Ovary (tissue), 9 donors: ENCODE data around the gene PERM1. TPM values are rescaled to one million over a fixed set of nuclear protein-coding genes. Genes with fewer than 3 reads are reported as not detected.

Experiments used
- DNase-seq, 5 donors: peaks; one replicate each; pipeline ENCODE4 v3.0.0-alpha.2; 2019 to 2020
- H3K27ac ChIP-seq, 2 donors: fragments of 200-600 bp; one replicate each; pipeline versions ENCODE4 v1.5.1 to v1.8.0; 2019 to 2022
- H3K27me3 ChIP-seq: fragments of 200-600 bp; one replicate; pipeline ENCODE4 v1.8.0; 2022
- H3K36me3 ChIP-seq: fragments of 200-600 bp; sonication (generic); one replicate; pipeline ENCODE4 v1.5.1; 2019
- H3K4me1 ChIP-seq: one replicate; pipeline ENCODE4 v1.8.1; 2013; ENCODE audit warnings: mild to moderate bottlenecking, moderate library complexity; ENCODE audit not compliant: insufficient read depth
- H3K4me3 ChIP-seq: fragments of 200-600 bp; sonication (generic); one replicate; pipeline ENCODE4 v1.5.1; 2017
- H3K9me3 ChIP-seq, 2 donors: fragments of 200-600 bp in 1 of 2; sonication (generic) in 1 of 2; one replicate each; pipeline versions ENCODE4 v1.5.1 to v1.8.1; 2013 to 2019; ENCODE audit warnings: mild to moderate bottlenecking in 1 of 2, moderate library complexity in 1 of 2
- EP300 ChIP-seq: sonication (generic); formaldehyde crosslinking; IDR thresholded peaks from one replicate; pipeline ENCODE4 v1.6.1; 2017; ENCODE audit warnings: antibody characterized with exemption
- POLR2A ChIP-seq: fragments of 450-650 bp; IDR thresholded peaks from one replicate; pipeline ENCODE4 v1.6.1; 2017; ENCODE audit warnings: antibody characterized with exemption, mild to moderate bottlenecking, moderate library complexity
- WGBS, 3 donors: extraction: QIAGEN DNeasy Blood & Tissue Kit in 1 of 3; methylation state at CpG; one replicate each; pipeline versions ENCODE4 v1.1.5 to v1.1.7; 2013 to 2017; 5-methylcytosine and 5-hydroxymethylcytosine counted together
- intact Hi-C, 4 donors: fragments of 100-400 bp; cut with DNase I; formaldehyde crosslinking; loops; one replicate each; pipeline versions ENCODE4 v1.11.0 to v1.15.1; 2022 to 2023
- polyA plus RNA-seq, 2 donors: library from polyadenylated mRNA; stranded (reverse); fragments of 200-250 nt in 1 of 2; fragments of 350-450 nt in 1 of 2; fragmentation: Illumina TruSeq in 1 of 2; extraction: RNeasy Lipid Tissue Mini Kit (QIAGEN cat#74804) in 1 of 2; gene quantifications; one replicate each; pipeline ENCODE4 v1.2.3, GENCODE V29; 2013 to 2014
- total RNA-seq, 7 donors: library from RNA; depleted of rRNA in 2 of 7; stranded (reverse); fragments of >200 nt in 2 of 7; fragmentation: NEBNext Ultra II Directional in 3 of 7; extraction: Animal tissue kit (Norgen Biotek cat#: 25700) in 3 of 7; gene quantifications; one replicate each; pipeline versions ENCODE4 v1.1.0 to v1.2.4, GENCODE V29; 2016 to 2023
- TF ChIP-seq, protein P1 (sequence below), 3 donors: fragments of 450-650 bp in 2 of 3; fragments of 200-600 bp in 1 of 3; IDR thresholded peaks; one replicate each; pipeline versions ENCODE4 v1.5.1 to v1.8.0; 2016 to 2022; ENCODE audit warnings: antibody characterized with exemption in 3 of 3, mild to moderate bottlenecking in 1 of 3
- donor health status: DM: no; HTN: no; CAD: no; lungs with moderate emphysema.
- donor health status: DM: no; HTN: no; CAD: no.
- donor health status: Bipolar disorder and iron deficiency.
- donor health status: DM: yes; HTN: yes; CAD: no.
- donor health status: DM: no; HTN: no; CAD: no.
- donor health status: DM: yes; HTN: yes; CAD: no.

The PERM1 gene
- total and polyA plus RNA-seq, 9 donors = 0.07 to 0.34 (median 0.28) TPM; not detected in 4

DNA sequence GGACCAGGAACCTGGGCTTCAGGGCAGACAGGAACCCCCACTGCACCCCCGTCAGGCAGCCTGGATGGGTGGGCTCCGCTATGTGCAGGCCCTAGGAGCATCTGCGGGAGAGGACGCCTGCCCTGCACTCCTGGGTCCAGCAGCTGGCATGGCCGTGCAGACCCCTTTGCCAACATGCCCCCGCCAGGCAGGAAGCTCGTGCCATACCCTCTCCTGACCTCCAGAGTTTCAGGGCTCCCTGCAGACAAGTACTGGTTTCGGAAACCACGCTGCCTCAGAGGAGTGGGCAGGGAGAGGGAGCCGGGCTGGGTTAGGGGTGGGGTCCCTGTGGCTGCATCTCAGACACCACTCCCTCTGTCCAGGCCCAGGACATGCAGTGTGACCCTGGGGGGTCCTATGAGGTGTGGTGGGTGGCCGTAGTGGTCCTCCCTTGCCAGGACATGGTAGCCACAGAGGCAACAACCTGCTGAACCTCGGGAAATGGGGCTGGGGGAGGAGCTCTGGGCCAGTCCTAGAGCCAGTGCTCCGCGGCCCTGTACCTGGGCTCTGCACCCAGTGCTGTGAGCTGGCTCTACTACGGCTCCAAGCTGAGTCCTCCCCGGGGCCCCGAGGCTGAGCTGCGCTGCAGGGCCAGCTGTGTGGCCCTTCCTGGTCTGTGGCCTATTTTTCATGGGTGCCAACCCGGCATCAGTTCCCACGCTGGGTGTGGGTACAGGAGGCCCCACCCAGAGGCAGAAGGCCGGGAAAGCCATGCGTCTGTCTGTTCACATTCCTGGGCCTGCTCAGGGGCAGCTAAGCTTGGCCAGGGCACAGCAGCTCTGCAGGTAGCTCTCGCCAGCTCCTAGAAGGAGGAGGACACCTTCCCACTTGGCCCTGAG lies 14.2 kb downstream of the PERM1 start:
- Histone ChIP-seq H3K27me3 (no peaks in the 10 kb centered on the region), H3K9me3 (no peaks in the 10 kb centered on the region), H3K4me3 (no peak overlapping the region), H3K27ac (no peak overlapping the region), H3K4me1 (no peaks in the 10 kb centered on the region), H3K36me3 (no peaks in the 10 kb centered on the region)
- WGBS, 3 donors = 61 to 71% (median 64%) methylated on average over 23 of the region's 23 CpGs
- intact Hi-C loops = no loop called here
- no peak for DNase-seq
- no peak for TF ChIP-seq EP300
- TF ChIP-seq, protein P1, sequence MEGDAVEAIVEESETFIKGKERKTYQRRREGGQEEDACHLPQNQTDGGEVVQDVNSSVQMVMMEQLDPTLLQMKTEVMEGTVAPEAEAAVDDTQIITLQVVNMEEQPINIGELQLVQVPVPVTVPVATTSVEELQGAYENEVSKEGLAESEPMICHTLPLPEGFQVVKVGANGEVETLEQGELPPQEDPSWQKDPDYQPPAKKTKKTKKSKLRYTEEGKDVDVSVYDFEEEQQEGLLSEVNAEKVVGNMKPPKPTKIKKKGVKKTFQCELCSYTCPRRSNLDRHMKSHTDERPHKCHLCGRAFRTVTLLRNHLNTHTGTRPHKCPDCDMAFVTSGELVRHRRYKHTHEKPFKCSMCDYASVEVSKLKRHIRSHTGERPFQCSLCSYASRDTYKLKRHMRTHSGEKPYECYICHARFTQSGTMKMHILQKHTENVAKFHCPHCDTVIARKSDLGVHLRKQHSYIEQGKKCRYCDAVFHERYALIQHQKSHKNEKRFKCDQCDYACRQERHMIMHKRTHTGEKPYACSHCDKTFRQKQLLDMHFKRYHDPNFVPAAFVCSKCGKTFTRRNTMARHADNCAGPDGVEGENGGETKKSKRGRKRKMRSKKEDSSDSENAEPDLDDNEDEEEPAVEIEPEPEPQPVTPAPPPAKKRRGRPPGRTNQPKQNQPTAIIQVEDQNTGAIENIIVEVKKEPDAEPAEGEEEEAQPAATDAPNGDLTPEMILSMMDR (IDR thresholded peaks at IDR 0.05) = no peak
- no peak for TF ChIP-seq POLR2A

DNA sequence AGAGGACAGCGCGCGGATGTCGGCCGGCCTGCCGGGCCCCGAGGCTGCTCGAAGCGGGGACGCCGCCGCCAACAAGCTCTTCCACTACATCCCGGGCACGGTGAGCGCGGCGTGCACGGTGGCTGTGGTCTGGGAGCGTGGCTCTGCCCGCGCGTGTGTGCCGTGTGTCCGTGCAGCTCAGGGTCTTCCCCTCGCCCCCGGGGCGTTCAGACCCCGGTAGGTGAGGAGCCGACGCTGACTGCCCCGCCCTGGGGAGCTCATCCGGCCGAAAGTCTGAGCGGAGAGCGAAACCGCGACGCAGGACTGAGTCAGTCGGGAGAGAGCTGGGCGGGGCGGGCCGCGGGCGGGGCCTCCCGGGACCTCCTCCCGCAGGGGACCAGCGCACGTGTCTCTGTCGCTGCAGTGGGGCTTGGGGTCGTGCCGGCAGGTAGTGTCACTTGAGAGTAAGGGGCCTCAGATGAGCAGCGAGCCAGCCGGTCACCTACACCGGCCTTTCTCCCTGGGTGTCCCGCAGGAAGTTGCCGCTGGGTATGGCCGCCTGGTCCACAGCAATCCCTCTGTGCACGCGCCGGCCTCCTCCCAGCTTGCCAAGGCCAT lies 15.1 kb downstream of the PERM1 start:
- no peaks in the 10 kb centered on the region for H3K27me3 ChIP-seq
- no peaks in the 10 kb centered on the region for H3K36me3 ChIP-seq
- no peaks in the 10 kb centered on the region for H3K4me1 ChIP-seq
- DNase-seq = peak in 3 of 5 donors; percentile 53 to 65 (median 63)
- H3K4me3 ChIP-seq = peak overlapping the region; percentile 41
- intact Hi-C loops = no loop called here
- H3K27ac ChIP-seq = no peak overlapping the region
- WGBS, 3 donors = 1% methylated on average over 52 to 60 of the region's 60 CpGs
- no peaks in the 10 kb centered on the region for H3K9me3 ChIP-seq
- TF ChIP-seq, protein P1 (IDR thresholded peaks at IDR 0.05) = no peak
- TF ChIP-seq POLR2A (no peak), EP300 (no peak)

DNA sequence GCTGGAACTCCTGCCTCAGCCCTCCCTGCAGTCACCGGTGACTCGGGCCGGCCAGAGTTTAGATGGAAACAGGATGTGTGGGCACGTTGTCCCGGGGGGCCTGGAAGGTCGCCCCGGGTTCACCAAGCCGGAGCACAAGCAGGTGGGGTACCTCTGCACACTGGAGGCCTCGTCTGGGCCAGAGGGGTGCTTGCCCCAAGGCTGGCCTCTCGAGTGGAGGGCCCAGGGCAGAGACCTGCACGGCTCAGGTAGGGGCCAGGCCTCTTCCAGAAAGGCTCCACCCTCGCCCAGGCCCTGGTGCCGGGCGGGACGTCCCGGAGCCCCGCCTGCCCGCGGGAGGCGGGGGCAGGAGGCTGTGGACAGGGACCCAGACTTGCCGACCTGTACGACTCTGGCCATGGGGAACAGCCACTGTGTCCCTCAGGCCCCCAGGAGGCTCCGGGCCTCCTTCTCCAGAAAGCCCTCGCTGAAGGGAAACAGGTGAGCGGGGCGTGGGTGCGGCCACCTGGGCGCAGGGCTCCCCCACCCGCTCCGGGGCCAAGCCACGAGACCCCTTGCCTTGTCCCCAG lies 15.7 kb downstream of the PERM1 start, which contains the start of gene PLEKHN1:
TSS of gene PLEKHN1 (plus strand) at position 348 of the 569 bp plus-strand sequence. CDS start at position 398, 50 bp downstream.
- 9 to 15% (median 14%) methylated on average over 30 to 31 of the region's 31 CpGs for WGBS, 3 donors
- no peaks in the 10 kb centered on the region for H3K4me1 ChIP-seq

More for the DNA sequence above, 15.7 kb downstream of the PERM1 start, which contains the start of gene PLEKHN1:
- DNase-seq = no peak
- H3K27ac ChIP-seq = no peak within 1 kb of the TSS
- H3K4me3 ChIP-seq = peak within 1 kb of the TSS; percentile 41
- H3K27me3 ChIP-seq = no peaks in the 10 kb centered on the region
- no peak for TF ChIP-seq POLR2A
- TF ChIP-seq, protein P1 (IDR thresholded peaks at IDR 0.05) = no peak
- no peak for TF ChIP-seq EP300
- H3K9me3 ChIP-seq = no peaks in the 10 kb centered on the region
- intact Hi-C loops = no loop called here
- no peaks in the 10 kb centered on the region for H3K36me3 ChIP-seq
